IgD-negative memory B cell (primary cell): ENCODE results near the gene ZNF521. TPM values are rescaled to one million over a fixed set of nuclear protein-coding genes. Genes with fewer than 3 reads are reported as not detected.

Source experiments
- H3K27ac Mint-ChIP-seq, 3 donors: one replicate each; pipeline ENCODE4 v1.8.0; 2020 to 2022; ENCODE audit warnings: mild to moderate bottlenecking in 3 of 3, mixed read lengths in 3 of 3, moderate library complexity in 1 of 3
- H3K27me3 Mint-ChIP-seq: one replicate; pipeline ENCODE4 v1.8.0; 2021; ENCODE audit warnings: mixed read lengths
- H3K36me3 Mint-ChIP-seq: one replicate; pipeline ENCODE4 v1.8.0; 2020; ENCODE audit warnings: mild to moderate bottlenecking, mixed read lengths
- H3K4me1 Mint-ChIP-seq, 3 donors: one replicate each; pipeline ENCODE4 v1.8.0; 2020 to 2022; ENCODE audit warnings: mixed read lengths in 3 of 3, mild to moderate bottlenecking in 1 of 3
- H3K4me3 Mint-ChIP-seq, 4 donors: one replicate each; pipeline ENCODE4 v1.8.0; 2020 to 2022; ENCODE audit warnings: mild to moderate bottlenecking in 4 of 4, mixed read lengths in 4 of 4, moderate library complexity in 3 of 4
- H3K9me3 Mint-ChIP-seq, 3 donors: one replicate each; pipeline ENCODE4 v1.8.0; 2020 to 2021; ENCODE audit warnings: mixed read lengths in 3 of 3, mild to moderate bottlenecking in 1 of 3
- polyA plus RNA-seq: library from polyadenylated mRNA; unstranded; fragments of 300-500 nt; fragmentation: Illumina TruSeq; gene quantifications from one replicate; pipeline ENCODE4 v1.2.3, GENCODE V29; 2021

The ZNF521 gene
- polyA plus RNA-seq, 1 donor from 2014 or later, result not detected

DNA sequence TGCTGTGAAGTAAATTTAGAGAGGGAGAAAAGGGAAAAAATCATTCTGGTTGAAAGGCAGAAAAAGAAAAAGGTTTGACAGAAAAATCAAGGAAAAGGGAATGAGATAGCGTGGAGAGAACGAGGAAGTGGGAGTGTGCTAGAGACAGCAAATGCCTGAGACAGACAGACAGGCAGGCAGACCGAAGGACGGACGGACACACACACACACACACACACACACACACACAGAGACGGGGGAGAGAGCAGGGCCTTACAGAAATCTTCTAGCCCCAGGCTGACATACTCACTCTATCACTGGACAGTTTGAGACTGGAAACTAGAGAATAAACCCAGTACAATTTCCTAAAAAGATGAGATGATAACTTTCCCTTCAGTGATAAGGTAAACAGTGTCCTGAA lies 238.4 kb downstream of the ZNF521 start:
- Mint-ChIP-seq H3K4me1 (no peaks in the 10 kb centered on the region), H3K4me3 (no peak overlapping the region), H3K27me3 (peaks cover 7% of the 10 kb centered on the region), H3K27ac (no peak overlapping the region), H3K36me3 (peaks cover 1% of the 10 kb centered on the region), H3K9me3 (peaks cover 4 to 16% (median 7%) of the 10 kb centered on the region in 3 donors)

DNA sequence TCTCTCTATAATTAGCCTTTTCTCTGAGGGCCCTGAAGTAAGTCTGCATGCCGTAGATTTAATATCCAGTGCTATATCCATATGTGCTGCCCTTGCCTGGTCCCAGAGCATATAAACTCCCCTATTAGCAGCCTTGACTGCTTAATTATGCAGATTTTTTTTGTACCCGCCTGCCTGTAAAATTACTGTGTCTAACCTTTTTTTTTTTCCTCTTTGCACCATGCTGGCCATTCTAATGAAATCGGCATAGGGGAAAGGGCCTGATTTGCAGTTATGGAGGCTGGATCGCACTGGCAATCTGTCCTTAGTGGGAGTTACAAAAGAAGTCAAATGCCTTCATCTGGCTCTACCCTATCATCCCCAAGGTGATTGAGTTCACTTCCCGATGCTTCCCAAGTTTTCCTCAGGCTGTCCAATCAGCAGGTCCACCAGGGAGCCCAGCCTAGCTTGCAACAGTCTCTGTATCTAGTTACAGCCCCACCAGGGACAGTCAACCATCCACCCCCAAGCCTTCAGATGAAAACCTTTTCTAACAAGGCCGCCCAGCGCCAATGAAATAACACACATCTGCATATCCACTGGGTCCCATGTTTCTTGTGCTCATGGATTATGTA lies 239.0 kb downstream of the ZNF521 start:
- Mint-ChIP-seq H3K4me3 (no peak overlapping the region), H3K36me3 (peaks cover 1% of the 10 kb centered on the region), H3K9me3 (peaks cover 4 to 15% (median 7%) of the 10 kb centered on the region in 3 donors), H3K27ac (no peak overlapping the region), H3K4me1 (no peaks in the 10 kb centered on the region), H3K27me3 (peaks cover 7% of the 10 kb centered on the region)

DNA sequence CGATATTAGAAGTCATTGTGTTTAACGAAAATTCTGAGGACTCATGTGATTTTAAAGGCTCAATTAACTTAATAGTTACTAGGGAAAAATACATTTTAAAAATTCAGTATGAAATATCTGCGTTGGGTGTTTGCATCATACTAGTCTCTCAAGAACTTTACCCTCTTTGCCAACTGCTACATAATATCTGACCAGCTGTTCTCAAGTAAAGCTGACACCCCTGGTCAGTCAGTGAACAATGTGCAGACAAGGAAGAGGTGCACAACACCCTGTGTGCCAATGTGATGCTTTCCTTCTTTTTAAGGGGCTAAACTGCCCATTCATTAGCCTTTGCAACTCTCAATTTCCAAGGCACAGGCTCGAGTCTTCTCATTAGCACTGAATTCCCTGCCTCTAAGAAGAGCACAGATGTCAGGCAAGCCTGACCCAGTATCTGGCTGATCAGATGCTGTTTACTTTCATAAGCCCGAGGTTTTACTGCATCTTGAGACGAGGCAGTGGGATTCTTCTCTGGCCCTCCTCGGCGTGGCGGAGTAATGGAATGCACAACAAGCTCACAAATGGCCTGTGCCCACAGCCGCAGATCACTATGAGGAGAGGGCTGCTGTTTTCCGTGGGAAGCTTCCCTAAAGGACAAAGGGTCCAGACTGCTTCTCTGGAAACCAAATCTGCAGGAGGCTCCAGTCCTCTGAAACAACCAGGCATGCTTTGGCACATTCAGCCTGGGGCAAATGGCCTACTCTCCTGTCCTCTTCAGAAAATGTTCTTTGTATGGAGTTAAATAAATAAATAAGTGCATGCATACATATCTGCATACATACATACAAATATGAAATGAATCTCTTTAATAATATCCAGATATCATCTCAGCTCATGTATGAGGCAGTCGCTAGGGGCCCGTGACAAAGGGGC lies 240.3 kb downstream of the ZNF521 start:
- no peak overlapping the region for H3K4me3 Mint-ChIP-seq

DNA sequence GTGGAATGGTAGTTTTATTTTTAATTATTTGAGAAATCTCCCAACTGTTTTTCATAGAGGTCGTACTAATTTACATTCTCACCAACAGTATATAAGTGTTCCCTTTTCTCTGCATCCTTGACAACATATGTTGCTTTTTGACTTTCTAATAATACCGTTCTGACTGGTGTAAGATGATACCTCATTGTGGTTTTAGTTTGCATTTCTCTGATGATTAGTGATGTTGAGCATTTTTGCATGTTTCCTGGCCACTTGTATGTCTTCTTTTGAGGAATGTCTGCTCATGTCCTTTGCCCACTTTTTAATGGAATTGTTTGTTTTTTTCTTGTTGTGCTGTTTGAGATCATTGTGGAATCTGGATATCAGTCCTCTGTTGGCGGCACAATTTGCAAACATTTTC lies 242.5 kb downstream of the ZNF521 start:
- Mint-ChIP-seq H3K4me1 (no peaks in the 10 kb centered on the region), H3K27me3 (peaks cover 7% of the 10 kb centered on the region), H3K36me3 (no peaks in the 10 kb centered on the region), H3K4me3 (no peak overlapping the region), H3K9me3 (peaks cover 2 to 4% (median 3%) of the 10 kb centered on the region in 3 donors), H3K27ac (no peak overlapping the region)

More for the DNA sequence above, 240.3 kb downstream of the ZNF521 start:
- Mint-ChIP-seq H3K36me3 (no peaks in the 10 kb centered on the region), H3K4me1 (no peaks in the 10 kb centered on the region), H3K27me3 (peaks cover 7% of the 10 kb centered on the region), H3K27ac (no peak overlapping the region), H3K9me3 (peaks cover 2 to 8% (median 4%) of the 10 kb centered on the region in 3 donors)

DNA sequence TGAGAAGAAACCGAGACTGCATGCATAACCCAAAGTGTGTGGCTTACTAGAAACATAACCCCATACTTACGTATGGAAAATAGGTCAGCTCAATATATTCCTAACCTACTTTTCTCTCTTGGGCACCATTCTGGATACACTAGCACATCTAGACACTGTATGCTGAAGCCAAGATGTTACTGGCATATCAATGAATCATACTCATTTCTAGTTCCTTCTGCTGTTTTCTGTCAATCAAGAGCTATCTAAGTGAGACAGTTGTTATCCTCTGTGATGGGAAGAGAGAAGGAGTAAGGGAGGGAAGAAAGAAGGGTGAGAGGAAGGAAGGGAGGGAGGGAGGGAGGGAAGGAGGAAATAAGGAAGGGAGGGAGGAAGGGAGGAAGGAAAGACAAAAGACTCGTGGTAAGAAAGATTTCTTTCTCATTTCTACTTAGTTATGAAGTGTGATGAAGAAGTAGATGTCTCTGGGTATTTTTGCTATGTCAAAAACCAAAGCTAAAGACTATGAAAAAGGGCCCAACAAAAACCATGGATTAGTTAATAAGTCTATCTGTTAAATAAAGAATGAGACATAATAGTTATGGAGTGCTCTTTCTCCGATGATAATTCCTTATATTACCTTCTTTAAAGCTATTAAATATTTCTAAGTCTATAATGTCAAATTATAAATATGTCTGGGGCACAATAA lies 248.4 kb downstream of the ZNF521 start:
- Mint-ChIP-seq H3K27me3 (no peaks in the 10 kb centered on the region), H3K4me1 (no peaks in the 10 kb centered on the region), H3K27ac (no peak overlapping the region), H3K36me3 (no peaks in the 10 kb centered on the region), H3K9me3 (no peaks in the 10 kb centered on the region), H3K4me3 (no peak overlapping the region)

DNA sequence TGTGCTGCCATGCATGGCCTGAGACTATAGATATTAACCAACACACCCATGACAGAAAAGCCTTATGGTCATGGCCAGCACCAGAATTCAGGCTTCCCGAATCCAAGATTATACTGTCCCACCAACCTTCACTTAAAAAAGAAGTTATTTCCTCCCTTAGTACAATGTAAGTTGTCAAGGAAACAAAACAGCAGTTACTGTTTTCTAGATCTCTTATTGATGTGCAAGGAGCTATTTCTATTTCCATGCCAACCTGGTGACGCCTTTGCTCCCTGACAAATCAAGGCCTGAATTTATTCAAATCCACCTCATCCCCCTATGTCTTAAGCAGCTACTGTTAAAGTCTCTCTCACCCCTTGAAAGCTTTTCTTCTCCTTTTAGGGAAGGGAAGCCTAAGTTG lies 249.3 kb downstream of the ZNF521 start:
- Mint-ChIP-seq H3K27ac (no peak overlapping the region), H3K9me3 (no peaks in the 10 kb centered on the region), H3K36me3 (no peaks in the 10 kb centered on the region), H3K4me1 (no peaks in the 10 kb centered on the region), H3K27me3 (peaks cover 2% of the 10 kb centered on the region), H3K4me3 (no peak overlapping the region)

DNA sequence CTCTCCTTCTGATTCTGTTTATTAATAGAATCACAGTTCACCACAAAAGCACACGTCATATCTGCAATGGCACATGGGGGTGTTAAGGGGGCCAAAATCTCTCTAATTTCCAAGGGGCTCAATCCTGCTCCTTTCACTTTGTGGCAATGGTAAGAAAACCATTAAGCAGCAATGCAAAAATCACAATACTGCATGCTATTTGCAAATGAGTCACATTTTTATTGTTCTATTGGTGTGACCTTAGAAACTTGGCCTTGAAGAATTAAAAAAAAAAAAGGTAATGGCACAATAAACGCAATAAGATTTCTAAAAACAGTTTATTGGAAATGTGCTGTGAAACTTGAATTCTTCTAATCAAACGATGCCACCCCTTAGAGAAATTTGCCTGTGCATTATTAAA lies 251.5 kb downstream of the ZNF521 start:
- no peak overlapping the region for H3K4me3 Mint-ChIP-seq
- no peaks in the 10 kb centered on the region for H3K4me1 Mint-ChIP-seq
- no peaks in the 10 kb centered on the region for H3K9me3 Mint-ChIP-seq
- H3K36me3 Mint-ChIP-seq, result no peaks in the 10 kb centered on the region
- H3K27ac Mint-ChIP-seq, result no peak overlapping the region
- H3K27me3 Mint-ChIP-seq, result peaks cover 4% of the 10 kb centered on the region

DNA sequence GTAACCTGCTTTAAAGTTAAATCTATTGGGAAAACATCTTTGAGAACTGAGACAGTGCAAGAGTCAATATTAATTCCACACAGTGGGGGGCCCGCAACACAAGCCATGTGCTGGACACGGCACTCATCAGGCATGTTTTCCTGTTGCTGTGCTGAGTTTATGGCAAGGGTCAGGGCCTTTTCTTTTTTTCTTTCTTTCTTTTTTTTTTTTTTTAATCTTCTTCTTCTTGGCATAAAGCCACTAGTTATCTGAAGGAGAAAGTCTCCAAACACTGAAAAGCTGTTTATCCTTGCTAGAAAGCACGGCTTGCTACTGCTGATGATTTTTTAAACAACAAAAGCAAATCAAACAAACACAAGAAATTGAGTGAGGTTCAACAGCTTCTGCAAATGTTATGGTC lies 252.1 kb downstream of the ZNF521 start:
- H3K9me3 Mint-ChIP-seq, result no peaks in the 10 kb centered on the region
- no peak overlapping the region for H3K4me3 Mint-ChIP-seq

DNA sequence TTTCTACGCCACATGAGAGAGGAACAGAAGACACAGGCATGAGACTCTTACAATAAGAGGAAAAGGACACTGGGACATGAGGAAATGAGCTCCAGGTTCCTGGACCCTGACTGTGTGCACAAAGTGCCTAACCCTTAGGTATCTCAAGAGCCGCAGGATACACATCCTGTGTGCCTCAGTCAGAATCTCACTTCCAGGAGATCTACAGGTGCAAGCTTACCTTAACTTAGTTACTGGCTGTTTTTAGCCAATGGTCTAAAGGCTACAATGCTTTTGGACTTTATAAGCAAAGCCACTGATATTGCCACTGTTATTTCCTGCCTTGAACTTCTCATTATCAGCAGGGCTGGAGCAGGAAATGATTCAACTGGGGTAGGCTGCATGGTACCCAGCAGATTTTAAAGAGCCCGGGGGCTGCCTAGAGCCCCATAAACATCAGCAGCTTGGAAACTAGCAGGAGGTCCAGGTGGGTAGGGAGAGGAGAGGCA lies 254.4 kb downstream of the ZNF521 start:
- H3K9me3 Mint-ChIP-seq, result no peaks in the 10 kb centered on the region
- H3K27me3 Mint-ChIP-seq, result peaks cover 4% of the 10 kb centered on the region
- H3K27ac Mint-ChIP-seq, result no peak overlapping the region
- no peak overlapping the region for H3K4me3 Mint-ChIP-seq
- H3K36me3 Mint-ChIP-seq, result no peaks in the 10 kb centered on the region
- no peaks in the 10 kb centered on the region for H3K4me1 Mint-ChIP-seq

More for the DNA sequence above, 252.1 kb downstream of the ZNF521 start:
- no peaks in the 10 kb centered on the region for H3K4me1 Mint-ChIP-seq
- H3K27ac Mint-ChIP-seq, result no peak overlapping the region
- peaks cover 4% of the 10 kb centered on the region for H3K27me3 Mint-ChIP-seq
- no peaks in the 10 kb centered on the region for H3K36me3 Mint-ChIP-seq

DNA sequence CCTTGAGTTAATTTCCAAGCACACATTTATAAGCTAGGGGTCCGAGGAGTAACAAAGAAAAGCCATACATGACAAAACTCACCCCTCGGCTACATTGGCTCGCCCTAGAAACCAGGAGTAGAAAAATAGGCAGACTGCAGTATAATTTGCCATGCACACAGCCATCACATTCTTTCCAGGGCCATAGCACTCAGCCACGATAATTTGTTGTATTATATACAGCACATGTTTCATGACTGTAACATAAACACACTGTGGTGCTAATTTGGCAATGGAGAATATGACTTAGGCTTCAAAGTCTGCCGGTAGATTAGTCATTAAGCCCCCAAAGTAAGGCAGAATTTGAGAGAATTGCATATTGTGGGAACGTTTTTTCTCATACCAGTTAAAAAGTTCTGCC lies 254.9 kb downstream of the ZNF521 start:
- peaks cover 5% of the 10 kb centered on the region for H3K27me3 Mint-ChIP-seq
- H3K27ac Mint-ChIP-seq, result no peak overlapping the region
- no peak overlapping the region for H3K4me3 Mint-ChIP-seq
- H3K36me3 Mint-ChIP-seq, result no peaks in the 10 kb centered on the region
- no peaks in the 10 kb centered on the region for H3K4me1 Mint-ChIP-seq
- no peaks in the 10 kb centered on the region for H3K9me3 Mint-ChIP-seq

DNA sequence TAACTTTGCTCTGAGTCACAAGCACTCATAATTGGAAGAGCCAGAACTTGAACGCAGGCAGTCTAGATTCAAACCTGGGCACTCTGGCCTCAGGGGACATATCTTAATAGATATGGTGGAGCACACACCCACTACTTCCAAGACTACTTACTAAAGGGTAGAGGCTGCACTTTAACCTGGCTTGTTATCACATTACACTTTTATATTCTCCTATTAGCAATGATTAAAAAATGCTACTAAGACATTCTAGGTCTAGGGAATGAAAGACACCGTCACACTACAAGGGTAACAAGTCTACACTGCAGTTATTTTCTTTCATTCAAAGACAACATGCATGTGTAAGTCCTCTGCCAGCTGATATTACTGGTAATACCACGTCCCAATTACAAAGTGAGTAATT lies 258.8 kb downstream of the ZNF521 start:
- Mint-ChIP-seq H3K27me3 (peaks cover 5% of the 10 kb centered on the region), H3K4me1 (no peaks in the 10 kb centered on the region), H3K9me3 (no peaks in the 10 kb centered on the region), H3K4me3 (no peak overlapping the region), H3K27ac (no peak overlapping the region), H3K36me3 (no peaks in the 10 kb centered on the region)

DNA sequence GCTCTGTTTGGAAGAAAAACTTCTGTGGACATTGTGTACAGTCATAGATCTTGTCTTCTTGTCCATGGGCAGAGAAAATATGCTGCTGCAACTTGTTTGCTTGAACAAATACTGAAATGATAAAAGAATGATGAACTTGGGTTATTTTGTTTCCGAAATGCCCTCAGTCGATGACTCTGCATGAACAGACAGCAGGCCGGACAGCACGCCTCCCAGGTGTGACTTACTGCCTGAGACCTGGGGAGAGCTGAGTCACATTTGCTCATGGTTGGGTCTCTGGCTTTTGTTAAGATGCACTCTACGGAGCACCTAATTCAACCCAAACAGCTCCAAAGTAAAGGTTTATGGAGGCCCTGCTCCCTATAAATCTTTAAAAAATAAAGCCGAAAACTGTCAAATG lies 262.5 kb downstream of the ZNF521 start:
- Mint-ChIP-seq H3K4me1 (no peaks in the 10 kb centered on the region), H3K27ac (no peak overlapping the region), H3K36me3 (no peaks in the 10 kb centered on the region), H3K27me3 (peaks cover 2% of the 10 kb centered on the region), H3K9me3 (no peaks in the 10 kb centered on the region), H3K4me3 (no peak overlapping the region)

DNA sequence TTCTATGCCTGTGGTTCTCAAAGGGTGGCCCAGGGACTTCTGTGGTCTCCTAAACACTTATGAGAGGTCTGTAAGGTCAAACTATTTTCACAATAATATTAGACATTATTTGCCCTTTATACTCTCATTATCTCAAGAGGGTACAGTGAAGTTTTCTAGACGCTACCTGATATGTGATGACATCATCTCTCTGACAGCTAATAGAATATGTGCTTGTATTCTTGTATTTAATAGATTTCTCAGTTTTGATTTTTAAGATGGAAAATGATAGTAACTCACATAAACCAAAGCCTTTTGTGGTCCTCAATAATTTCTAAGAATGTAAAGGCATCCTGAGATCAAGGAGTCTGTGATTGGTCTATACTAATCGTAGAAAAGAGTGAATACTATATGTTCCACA lies 265.1 kb downstream of the ZNF521 start:
- no peaks in the 10 kb centered on the region for H3K4me1 Mint-ChIP-seq
- no peaks in the 10 kb centered on the region for H3K36me3 Mint-ChIP-seq
- no peak overlapping the region for H3K27ac Mint-ChIP-seq
- H3K4me3 Mint-ChIP-seq, result no peak overlapping the region
- H3K27me3 Mint-ChIP-seq, result no peaks in the 10 kb centered on the region
- no peaks in the 10 kb centered on the region for H3K9me3 Mint-ChIP-seq

DNA sequence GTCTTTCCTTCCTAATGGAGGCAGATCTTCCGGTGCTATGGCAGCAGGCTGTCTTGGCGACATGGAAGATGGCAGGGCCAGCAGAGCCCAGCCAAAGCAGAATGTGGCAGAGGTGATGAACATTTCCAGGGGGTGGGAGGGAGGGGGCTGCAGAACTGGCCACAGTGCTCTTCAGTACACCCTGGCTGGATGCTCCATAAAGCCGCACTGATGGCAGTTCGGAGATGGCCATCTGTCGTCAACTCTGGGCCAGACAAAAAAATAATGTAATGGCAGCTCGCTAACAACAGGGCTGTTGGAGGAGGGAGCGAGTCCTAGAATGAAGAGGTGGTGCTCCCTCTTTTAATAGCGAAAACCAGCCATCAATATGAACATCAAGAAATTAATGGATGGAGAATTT lies 271.0 kb downstream of the ZNF521 start:
- Mint-ChIP-seq H3K36me3 (no peaks in the 10 kb centered on the region), H3K27me3 (no peaks in the 10 kb centered on the region), H3K27ac (no peak overlapping the region), H3K4me1 (no peaks in the 10 kb centered on the region), H3K4me3 (no peak overlapping the region), H3K9me3 (no peaks in the 10 kb centered on the region)

DNA sequence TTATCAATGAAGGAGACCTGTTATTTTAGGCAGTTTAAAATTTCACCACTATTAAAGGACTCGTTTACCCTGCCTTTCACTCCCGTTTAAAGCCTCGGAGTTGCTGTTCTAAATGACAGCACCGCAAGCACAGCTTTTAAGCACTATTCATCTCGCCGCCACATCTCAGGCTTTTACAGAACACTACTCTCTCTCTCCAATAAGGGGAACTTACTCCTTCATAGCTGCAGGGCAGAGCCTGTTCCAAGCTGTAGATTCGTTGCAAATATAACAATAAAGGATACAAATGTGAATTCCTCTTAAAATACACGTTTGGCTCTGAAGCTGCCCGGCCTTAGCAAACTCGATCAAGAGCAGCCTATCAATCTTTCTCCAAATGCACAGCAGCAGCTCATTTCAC lies 271.8 kb downstream of the ZNF521 start:
- Mint-ChIP-seq H3K27me3 (no peaks in the 10 kb centered on the region), H3K4me1 (no peaks in the 10 kb centered on the region), H3K9me3 (no peaks in the 10 kb centered on the region), H3K36me3 (no peaks in the 10 kb centered on the region), H3K27ac (no peak overlapping the region), H3K4me3 (peak overlapping the region in 1 of 4 donors; percentile 53)
